ENCODE results near the gene KCNJ15. TPM values are rescaled to one million over a fixed set of nuclear protein-coding genes. Genes with fewer than 3 reads are reported as not detected.

KCNJ15 gene
- total RNA-seq, 4 donors from 2014 or later: 0.31 to 1.1 (median 0.81) TPM; not detected in 1

DNA sequence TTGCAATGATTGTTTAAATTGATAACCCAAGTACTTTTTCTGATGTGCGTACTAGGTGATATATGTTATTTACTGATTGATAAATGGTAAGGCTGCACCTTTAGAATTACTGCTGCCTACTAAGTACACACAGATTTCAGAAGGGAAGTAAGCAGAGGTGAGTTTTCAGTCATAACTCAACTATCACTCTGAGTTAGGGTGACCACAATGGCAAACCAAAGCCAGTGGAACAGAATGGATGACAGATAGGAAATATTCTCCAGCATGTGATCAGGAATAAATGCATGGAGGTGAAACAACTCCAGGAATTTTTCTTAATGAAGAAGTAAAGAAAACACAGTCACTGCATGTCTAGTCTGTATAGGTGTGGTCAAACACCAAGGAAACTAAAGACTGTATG, 7.5 kb upstream of the KCNJ15 start:
- 91 to 93% methylated on average over 1 of the region's 1 CpG for WGBS, 2 donors (ENCODE audit: low coverage in 1 of 2)
- Histone ChIP-seq H3K27me3 (peaks cover 12% of the 10 kb centered on the region), H3K9me3 (no peaks in the 10 kb centered on the region), H3K36me3 (no peaks in the 10 kb centered on the region), H3K4me1 (no peaks in the 10 kb centered on the region), H3K27ac (no peak overlapping the region), H3K4me3 (no peak overlapping the region)
- ATAC-seq: no peak
- TF ChIP-seq EP300 (IDR thresholded peaks at IDR 0.05) (no peak), POLR2A (IDR thresholded peaks at IDR 0.05) (no peak), POLR2AphosphoS5 (IDR thresholded peaks at IDR 0.05) (no peak)
- TF ChIP-seq, protein P1, sequence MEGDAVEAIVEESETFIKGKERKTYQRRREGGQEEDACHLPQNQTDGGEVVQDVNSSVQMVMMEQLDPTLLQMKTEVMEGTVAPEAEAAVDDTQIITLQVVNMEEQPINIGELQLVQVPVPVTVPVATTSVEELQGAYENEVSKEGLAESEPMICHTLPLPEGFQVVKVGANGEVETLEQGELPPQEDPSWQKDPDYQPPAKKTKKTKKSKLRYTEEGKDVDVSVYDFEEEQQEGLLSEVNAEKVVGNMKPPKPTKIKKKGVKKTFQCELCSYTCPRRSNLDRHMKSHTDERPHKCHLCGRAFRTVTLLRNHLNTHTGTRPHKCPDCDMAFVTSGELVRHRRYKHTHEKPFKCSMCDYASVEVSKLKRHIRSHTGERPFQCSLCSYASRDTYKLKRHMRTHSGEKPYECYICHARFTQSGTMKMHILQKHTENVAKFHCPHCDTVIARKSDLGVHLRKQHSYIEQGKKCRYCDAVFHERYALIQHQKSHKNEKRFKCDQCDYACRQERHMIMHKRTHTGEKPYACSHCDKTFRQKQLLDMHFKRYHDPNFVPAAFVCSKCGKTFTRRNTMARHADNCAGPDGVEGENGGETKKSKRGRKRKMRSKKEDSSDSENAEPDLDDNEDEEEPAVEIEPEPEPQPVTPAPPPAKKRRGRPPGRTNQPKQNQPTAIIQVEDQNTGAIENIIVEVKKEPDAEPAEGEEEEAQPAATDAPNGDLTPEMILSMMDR (IDR thresholded peaks at IDR 0.05): no peak

DNA sequence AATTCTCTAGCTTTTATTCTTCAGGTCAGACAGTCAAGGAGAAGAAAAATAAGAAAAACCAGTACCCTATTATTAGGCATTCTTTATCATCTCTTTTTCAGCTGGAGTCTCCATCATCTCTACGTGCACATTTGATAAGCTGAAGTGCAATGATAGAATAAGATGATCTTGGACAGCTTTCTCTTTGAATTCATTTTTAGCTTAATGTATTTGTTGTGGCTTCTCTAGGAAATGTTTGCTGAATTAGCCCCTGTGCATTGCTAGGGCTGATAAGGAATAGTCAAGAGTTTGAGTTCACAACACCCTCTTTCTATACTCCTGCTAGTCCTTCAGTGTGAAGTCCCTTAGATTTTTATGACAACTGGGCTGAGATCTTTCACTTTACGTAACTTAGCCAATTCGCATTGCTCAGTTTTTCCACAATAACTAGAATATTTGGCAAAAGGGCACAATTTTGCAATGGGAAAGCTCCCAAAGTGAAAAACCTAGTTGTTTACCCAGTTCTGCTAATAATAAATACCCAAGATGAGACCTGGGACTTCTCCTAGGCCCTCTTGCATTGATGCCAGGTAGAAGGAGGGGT, 7.0 kb upstream of the KCNJ15 start:
- no peaks in the 10 kb centered on the region for H3K9me3 ChIP-seq
- no peak overlapping the region for H3K4me3 ChIP-seq
- H3K27ac ChIP-seq: no peak overlapping the region
- 67 to 83% methylated on average over 3 of the region's 3 CpGs for WGBS, 2 donors (ENCODE audit: low coverage in 1 of 2)
- no peaks in the 10 kb centered on the region for H3K36me3 ChIP-seq
- ATAC-seq: no peak
- TF ChIP-seq EP300 (IDR thresholded peaks at IDR 0.05) (no peak), POLR2A (IDR thresholded peaks at IDR 0.05) (no peak), POLR2AphosphoS5 (IDR thresholded peaks at IDR 0.05) (no peak)
- TF ChIP-seq, protein P1 (IDR thresholded peaks at IDR 0.05): no peak
- no peaks in the 10 kb centered on the region for H3K4me1 ChIP-seq
- H3K27me3 ChIP-seq: peaks cover 12% of the 10 kb centered on the region

DNA sequence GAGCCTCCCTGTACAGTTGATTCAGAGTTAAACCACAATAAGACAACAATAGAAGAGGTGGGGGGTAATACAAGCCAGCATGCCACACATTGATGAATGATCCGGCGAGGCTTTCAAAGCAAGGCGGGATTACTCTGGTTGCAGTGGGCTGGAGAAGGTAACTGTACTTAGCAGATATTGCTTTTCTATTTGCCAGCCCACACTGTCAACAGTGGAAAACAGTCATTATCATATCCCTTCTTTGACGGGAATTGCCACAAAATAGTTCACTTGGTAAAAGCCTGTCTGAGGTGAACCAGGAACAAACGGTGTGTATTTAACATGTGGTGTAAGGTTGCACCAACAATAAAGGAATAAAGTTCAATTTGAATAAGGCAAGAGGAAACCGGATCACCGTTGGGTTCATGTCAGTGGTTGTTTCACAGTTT, 5.8 kb upstream of the KCNJ15 start:
- no peak overlapping the region for H3K4me3 ChIP-seq
- ATAC-seq: no peak

DNA sequence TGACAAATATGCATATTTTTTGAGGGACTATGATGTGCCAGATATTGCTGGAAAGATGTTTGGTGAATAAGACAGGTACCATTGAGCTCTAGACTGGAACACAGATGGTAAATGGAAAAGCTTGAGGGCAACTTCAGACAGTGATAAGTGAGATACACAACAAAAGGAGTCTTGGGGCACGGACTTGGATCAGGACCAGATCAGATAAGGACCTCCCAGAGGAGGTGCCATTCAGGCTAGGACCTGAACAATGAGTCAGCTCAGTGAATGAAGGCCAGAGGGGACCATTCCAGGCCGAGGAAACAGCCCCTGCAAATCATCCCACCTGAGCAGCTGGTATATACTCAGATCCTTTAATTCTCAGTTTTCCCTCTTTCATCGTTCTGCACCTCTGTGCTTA, 1.8 kb upstream of the KCNJ15 start:
- H3K4me1 ChIP-seq: no peaks in the 10 kb centered on the region
- ATAC-seq: no peak
- H3K4me3 ChIP-seq: no peak overlapping the region
- no peaks in the 10 kb centered on the region for H3K36me3 ChIP-seq
- TF ChIP-seq POLR2A (IDR thresholded peaks at IDR 0.05): no peak
- TF ChIP-seq, protein P1 (IDR thresholded peaks at IDR 0.05): no peak
- no peak for TF ChIP-seq EP300 (IDR thresholded peaks at IDR 0.05)
- no peak for TF ChIP-seq POLR2AphosphoS5 (IDR thresholded peaks at IDR 0.05)
- peaks cover 50% of the 10 kb centered on the region for H3K27me3 ChIP-seq
- 49 to 71% methylated on average over 2 to 3 of the region's 3 CpGs for WGBS, 2 donors (ENCODE audit: low coverage in 1 of 2)
- H3K9me3 ChIP-seq: no peaks in the 10 kb centered on the region
- H3K27ac ChIP-seq: no peak overlapping the region

More for the DNA sequence above, 5.8 kb upstream of the KCNJ15 start:
- no peaks in the 10 kb centered on the region for H3K4me1 ChIP-seq
- H3K9me3 ChIP-seq: no peaks in the 10 kb centered on the region
- no peak for TF ChIP-seq POLR2AphosphoS5 (IDR thresholded peaks at IDR 0.05)
- no peak for TF ChIP-seq POLR2A (IDR thresholded peaks at IDR 0.05)
- TF ChIP-seq, protein P1 (IDR thresholded peaks at IDR 0.05): no peak
- no peak for TF ChIP-seq EP300 (IDR thresholded peaks at IDR 0.05)
- 83 to 86% methylated on average over 4 to 7 of the region's 7 CpGs for WGBS, 2 donors (ENCODE audit: low coverage in 1 of 2)
- H3K27me3 ChIP-seq: peaks cover 24% of the 10 kb centered on the region
- no peak overlapping the region for H3K27ac ChIP-seq
- H3K36me3 ChIP-seq: no peaks in the 10 kb centered on the region

DNA sequence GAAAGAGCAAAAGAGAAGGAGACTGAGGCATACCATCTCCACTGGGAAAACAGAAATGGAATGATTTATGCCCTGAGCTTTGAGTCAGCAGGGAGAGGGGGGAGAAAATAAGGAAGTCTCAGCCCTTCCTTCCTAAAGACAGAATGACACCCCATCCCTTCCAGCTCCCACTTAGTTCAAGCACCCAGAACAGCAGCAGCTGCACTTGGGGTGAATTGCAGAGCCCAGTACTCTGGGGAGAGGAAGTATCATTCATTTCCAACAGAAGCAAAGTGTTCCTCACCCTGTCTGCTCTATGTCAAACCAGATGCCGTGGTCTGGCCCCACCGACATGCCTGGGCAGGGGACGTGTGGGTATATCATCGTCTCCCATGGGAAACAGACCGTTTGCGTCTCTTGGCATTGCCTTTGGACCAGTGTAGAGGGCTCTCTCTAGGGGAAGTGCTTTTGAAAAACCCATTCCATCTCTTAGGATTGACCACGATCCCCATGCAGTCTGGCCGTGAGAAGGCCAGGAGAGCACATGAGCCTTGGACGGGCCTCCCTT, 1.1 kb upstream of the KCNJ15 start:
- H3K4me1 ChIP-seq: no peaks in the 10 kb centered on the region
- no peak overlapping the region for H3K4me3 ChIP-seq
- no peak overlapping the region for H3K27ac ChIP-seq
- no peaks in the 10 kb centered on the region for H3K36me3 ChIP-seq
- 72 to 87% methylated on average over 3 to 5 of the region's 9 CpGs for WGBS, 2 donors (ENCODE audit: low coverage in 1 of 2)
- H3K9me3 ChIP-seq: no peaks in the 10 kb centered on the region
- peaks cover 50% of the 10 kb centered on the region for H3K27me3 ChIP-seq
- TF ChIP-seq POLR2A (IDR thresholded peaks at IDR 0.05): no peak
- no peak for TF ChIP-seq EP300 (IDR thresholded peaks at IDR 0.05)
- TF ChIP-seq, protein P1 (IDR thresholded peaks at IDR 0.05): no peak
- TF ChIP-seq POLR2AphosphoS5 (IDR thresholded peaks at IDR 0.05): no peak
- no peak for ATAC-seq
